Measurements from ENCODE around the gene ALG13.
A peak's percentile ranks its signal among the peaks of the same experiment; 100 is the strongest.
"Not testable (repeated sequence)": the region's sequence is repeated elsewhere in the genome, so short reads cannot be mapped to it uniquely, and the experiment has no call there.

ALG13 gene

GRCh38 chrX:111680988-111681779 is at the start of gene ALG13:
Gene ALG13, plus strand, starts transcription at chrX:111681170. Its CDS starts 49 bp downstream, at chrX:111681219.
- peak; percentile 96 for DNase-seq

- no peak for DNase-seq
Observed at GRCh38 chrX:111634823-111635729, 45.9 kb upstream of the ALG13 start.

DNA sequence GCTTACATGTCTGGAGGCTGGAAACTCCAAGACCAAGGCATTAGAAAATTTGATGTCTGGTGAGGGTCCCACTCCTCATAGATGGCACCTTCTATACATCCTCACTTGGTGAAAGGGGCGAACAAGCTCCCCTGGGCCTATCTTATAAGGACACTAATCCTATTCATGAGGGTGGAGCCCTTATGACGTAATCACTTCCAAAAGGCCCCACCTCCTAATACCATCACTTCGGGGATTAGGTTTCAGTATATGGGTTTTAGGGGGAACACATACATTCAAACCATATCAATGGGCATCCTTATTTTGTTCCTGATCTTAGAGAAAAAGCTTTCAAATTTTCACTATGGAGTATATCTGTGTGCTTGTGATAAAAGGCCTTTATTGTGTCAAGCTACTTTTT is 39.0 kb upstream of the ALG13 start:
- DNase-seq = no peak

DNA sequence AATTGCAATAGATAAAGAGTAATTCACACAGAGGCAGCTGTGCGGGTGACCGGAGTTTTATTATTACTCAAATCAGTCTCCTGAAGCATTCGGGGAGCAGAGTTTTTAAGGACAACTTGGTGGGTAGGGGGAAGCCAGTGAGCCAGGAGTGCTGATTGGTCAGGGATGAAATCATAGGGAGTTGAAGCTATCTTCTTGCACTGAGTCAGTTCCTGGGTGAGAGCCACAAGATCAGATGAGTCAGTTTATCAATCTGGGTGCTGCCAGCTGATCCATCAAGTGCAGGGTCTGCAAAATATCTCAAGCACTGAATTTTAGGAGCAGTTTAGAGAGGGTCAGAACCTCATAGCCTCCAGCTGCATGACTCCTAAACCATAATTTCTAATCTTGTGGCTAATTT is 35.8 kb upstream of the ALG13 start:
- not testable (repeated sequence) for DNase-seq

GRCh38 chrX:111645607-111646006 is 35.4 kb upstream of the ALG13 start:
- DNase-seq = no peak

GRCh38 chrX:111646515-111646914 is 34.5 kb upstream of the ALG13 start:
- no peak for DNase-seq

DNA sequence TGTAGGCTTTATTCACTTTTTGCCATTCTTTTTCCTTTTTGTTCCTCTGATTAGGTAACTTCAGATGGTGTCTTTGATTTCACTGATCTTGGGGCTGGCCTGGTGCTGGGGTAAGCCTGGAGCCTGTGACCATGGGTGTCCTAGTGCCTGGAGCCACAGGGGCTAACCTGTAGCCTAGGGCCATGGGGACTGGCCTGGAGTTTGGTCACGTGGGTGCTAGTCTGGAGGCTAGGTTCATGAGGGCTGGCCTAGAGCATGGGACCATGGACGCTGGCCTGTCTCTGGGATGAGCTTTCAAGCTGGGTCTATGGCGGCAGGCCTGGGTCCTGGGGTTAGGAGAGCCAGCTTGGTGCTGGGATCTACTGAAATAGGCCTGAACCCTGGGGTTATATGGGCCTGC is 32.2 kb upstream of the ALG13 start:
- DNase-seq = no peak

DNA sequence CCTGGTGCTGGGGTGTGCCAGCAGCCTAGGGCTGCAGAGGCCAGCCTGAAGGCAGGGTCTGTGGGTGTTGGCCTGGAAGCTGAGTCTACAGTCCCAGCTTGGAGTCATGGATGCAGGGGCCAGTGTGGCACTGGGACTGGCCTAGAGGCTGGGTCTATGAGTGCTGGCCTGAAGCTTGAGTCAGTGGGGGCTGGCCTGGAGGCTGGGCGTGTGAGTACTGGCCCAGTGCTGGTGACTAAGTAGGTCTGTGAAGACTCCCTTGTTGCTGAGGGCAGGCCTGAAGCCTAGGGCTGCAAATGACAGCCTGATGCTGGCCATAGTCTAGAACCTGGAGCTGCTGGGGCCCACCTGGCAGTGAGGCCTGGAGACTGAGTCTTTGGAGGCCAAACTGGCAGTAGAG is 31.3 kb upstream of the ALG13 start:
- no peak for DNase-seq

DNA sequence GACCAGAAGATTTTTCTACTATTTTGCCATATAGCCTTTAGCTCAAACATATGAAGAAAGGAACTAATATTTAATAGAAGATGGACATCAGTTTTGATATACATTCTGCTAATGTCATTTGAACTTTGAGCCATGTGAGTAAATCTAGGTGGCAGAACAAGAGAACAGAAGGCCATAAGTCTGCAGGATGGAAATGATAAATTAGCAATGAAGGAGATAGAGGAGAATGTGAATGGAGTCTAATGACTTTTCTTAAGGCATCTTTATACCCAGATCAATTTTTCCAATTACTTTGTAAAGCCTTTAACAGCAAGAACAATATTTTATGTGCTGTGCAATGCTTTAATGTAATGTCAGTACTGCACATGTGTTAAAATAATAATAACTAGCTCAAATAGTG is 30.1 kb upstream of the ALG13 start:
- no peak for DNase-seq

GRCh38 chrX:111652719-111653118 is 28.3 kb upstream of the ALG13 start:
- no peak for DNase-seq

GRCh38 chrX:111661241-111661640 is 19.7 kb upstream of the ALG13 start:
- no peak for DNase-seq

DNA sequence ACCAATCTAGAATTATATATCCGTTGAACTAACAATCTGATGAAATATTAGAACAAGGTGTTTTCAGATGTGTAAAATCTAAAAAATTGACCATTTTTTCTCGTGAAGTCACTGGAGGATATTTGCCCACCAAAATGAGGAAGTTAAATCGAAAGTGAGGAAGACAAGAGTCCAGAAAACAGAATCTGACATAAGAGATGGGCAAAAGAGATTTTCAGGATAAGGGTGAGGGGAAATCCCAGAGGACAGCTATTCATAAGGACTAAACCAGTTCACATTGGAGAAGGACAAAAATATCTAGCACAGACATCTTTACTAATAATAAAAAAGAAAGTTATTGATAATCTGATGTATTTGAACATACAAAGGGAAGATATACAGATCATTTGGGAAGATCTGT is 18.7 kb upstream of the ALG13 start:
- no peak for DNase-seq

GRCh38 chrX:111671668-111672067 is 9.3 kb upstream of the ALG13 start:
- no peak for DNase-seq

DNA sequence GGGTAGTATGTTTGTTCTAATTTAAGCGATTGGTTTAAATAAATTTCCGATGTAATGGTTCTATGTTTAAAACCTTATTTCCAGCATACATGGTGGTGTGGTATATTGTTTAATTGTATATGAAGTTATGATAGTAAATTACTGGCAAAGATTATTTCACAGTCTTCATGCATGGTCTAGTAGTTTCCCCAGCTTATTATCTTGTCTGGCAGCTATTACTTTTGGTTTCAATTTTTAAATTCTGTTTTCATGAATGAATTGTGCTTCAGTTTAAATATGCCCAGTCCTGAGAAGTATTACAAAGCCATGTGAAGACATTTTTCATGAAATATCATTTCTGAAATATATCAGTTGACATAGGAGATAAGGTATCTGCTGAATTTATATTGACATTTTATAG is 6.3 kb downstream of the ALG13 start:
- DNase-seq = no peak

DNA sequence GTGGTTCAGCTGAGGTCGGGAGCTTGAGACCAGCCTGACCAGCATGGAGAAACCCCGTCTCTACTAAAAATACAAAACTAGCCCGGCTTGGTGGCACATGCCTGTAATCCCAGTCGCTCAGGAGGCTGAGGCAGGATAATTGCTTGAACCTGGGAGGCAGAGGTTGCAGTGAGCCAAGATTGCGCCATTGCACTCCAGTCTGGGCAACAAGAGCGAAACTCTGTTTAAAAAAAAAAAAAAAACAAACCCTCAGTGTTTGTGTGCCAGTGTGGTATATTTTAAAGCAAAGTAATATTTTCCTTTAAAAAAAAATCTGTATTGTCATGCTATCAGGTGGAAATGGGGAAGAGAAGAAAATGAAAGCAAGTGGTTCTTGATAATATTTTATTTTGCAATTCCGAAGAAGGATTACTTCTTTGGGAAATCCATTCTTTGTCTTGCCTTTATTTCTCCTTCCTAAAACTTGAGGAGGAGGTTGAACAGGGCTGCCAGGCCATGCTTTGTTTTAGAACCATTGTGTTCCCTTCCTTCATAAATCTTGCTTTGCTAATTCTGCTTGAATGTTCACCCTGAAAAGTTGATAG is 14.4 kb downstream of the ALG13 start:
- DNase-seq = no peak

DNA sequence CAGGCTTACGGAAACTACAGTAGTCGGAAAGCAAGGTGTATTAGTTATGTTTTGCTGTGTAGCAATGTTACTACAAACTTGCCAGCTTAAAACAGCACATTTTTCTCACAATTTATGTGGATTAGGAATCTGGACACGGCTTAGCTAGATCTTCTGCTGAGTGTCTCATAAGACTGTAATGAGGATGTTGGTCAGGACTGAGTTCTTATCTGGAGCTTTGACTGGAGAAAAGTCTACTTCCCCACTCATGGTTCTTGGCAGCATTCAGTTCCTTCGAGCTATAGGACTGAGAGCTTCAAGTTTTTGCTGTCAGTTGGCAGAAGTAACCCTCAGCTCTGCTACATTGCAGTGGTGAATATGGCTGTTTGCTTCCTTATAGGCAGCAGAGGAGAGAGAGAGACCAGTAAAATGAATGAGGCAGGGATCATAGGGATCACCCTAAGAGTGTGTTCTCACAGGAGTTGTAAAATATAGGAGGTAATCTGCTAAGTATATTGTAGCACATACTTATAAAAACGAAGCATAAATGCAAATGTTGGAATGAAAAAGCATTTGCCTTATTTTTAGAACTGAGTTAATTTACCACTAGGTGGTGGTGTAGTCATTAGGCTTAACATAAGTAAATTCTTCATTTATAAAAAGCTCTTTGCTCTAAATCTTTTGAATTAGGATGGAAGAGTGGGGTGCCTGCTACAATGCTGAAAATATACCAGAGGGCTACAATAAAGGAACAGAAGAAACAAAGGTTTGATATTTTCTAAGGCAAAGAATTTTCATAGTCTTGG is 38.6 kb downstream of the ALG13 start:
- no peak for DNase-seq

DNA sequence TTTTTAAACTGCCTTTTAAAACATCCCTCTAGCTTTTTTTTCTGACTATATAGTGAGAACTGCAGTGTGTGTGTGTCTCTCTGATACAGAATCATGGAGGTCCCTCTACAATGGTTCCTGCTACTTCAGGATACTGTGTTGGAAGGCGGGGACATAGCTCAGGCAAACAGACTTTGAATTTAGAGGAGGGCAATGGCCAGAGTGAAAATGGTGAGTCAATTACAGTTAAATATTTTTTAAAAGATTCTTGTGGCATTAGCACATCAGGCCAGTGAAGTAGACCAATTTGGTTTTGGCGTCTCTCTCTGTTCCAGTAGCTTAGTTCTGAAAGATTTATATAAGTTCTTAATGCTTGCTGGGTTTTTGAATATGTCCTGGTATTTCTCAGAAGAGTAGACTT is 47.1 kb downstream of the ALG13 start:
- no peak for DNase-seq

GRCh38 chrX:111731351-111731750 is 50.4 kb downstream of the ALG13 start:
- no peak for DNase-seq

DNA sequence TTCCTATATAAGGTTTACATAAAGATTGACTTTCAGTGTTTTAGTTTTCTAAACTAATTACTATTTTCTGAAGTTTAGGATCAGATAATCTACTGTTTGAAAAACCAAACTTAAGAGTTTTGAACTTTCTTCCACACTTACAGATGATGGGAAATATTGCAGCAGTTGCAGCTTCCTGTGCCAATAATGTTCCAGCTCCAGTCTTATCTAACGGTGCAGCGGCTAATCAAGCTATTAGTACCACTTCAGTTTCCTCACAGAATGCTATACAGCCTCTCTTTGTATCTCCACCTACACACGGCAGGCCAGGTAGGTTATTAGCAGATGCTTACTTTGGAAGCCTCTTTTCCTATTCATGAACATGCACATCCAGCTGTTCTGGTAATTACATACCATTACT is 55.6 kb downstream of the ALG13 start:
- DNase-seq = no peak

DNA sequence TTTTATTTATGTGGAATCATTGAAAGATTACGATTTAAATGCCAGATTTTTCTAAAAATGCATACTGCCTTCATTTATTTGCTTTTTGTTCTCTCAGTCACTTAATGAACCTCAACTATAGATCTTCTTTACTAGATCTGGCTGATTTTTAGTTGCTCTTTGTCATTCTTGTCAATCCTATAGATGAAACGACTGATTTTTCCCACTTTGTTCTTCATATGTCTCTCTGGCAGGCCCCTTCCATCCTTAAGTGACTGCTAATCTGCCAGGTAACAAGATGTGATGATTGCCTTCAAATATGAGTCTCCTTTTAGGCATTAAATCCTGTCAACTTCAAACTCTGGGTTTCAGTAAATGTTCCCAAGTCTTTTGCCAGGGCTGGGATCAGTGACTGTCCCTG is 61.0 kb downstream of the ALG13 start:
- DNase-seq = no peak

DNA sequence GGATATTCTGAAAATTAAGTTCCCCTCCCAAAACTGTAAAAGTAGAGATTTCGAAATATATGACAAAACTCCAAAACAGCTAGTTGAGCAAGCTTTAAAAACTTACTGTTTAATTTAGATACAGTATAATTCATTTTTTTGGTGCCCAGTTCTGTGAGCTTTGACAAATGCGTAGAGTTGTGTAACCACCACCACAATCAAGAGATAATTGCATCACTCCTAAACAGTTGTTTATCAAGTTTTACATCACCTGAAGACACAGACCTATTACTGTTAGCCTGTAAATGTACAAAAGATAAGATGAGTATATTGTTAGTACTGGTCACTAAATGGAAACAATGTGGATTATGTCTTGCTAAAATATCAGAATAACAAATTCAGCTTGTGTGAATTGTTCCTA is 62.3 kb downstream of the ALG13 start:
- no peak for DNase-seq

- DNase-seq = no peak
Observed at GRCh38 chrX:111756486-111756885, 75.5 kb downstream of the ALG13 start.

GRCh38 chrX:111759686-111760085 is 78.7 kb downstream of the ALG13 start:
- no peak for DNase-seq

Measured in NCI-H1436 (cell line).